Measurements from ENCODE around the gene HAGHL.

The HAGHL gene

GRCh38 chr16:720447-720989 is 6.4 kb upstream of the HAGHL start:
- Histone ChIP-seq H3K27me3 (ENCODE audit: insufficient read depth, low read length) (peaks cover 12% of the 10 kb centered on the region), H3K79me2 (ENCODE audit: insufficient read depth, low read length) (no peaks in the 10 kb centered on the region), H3K9me3 (ENCODE audit: low read length) (no peaks in the 10 kb centered on the region), H4K20me1 (ENCODE audit: insufficient read depth, low read length) (no peaks in the 10 kb centered on the region), H3F3A (ENCODE audit: insufficient read depth, low read length) (no peaks in the 10 kb centered on the region), H3K9me2 (ENCODE audit: low read depth, low read length) (no peaks in the 10 kb centered on the region), H3K4me3 (ENCODE audit: low read depth, low read length, poor library complexity, severe bottlenecking) (peak overlapping the region; percentile 89), H2AFZ (ENCODE audit: low read length) (no peak overlapping the region), H3K27ac (ENCODE audit: low read depth, low read length, poor library complexity, severe bottlenecking) (peak overlapping the region; percentile 68), H3K9ac (ENCODE audit: low read length) (peak overlapping the region; percentile 93), H3K4me2 (ENCODE audit: low read length) (peak overlapping the region; percentile 93), H3K36me3 (ENCODE audit: insufficient read depth, low read length) (peaks cover 8% of the 10 kb centered on the region), H3K4me1 (ENCODE audit: insufficient read depth, low read length, severe bottlenecking) (peaks cover 31% of the 10 kb centered on the region)
- TF ChIP-seq CTCF (IDR thresholded peaks at IDR 0.05; ENCODE audit: low read length) (peak; percentile 32; the same call in 1 of the 2 replicates), EZH2 (IDR thresholded peaks at IDR 0.05; ENCODE audit: borderline replicate concordance, low read length) (no peak)

GRCh38 chr16:720990-721764 is 5.7 kb upstream of the HAGHL start, which contains the start of gene ANTKMT:
ANTKMT (plus strand) TSS chr16:721146; CDS start chr16:721275, 129 bp downstream.
- Histone ChIP-seq H2AFZ (ENCODE audit: low read length) (no peak within 1 kb of the TSS), H3K4me2 (ENCODE audit: low read length) (peak within 1 kb of the TSS; percentile 93), H3K9me3 (ENCODE audit: low read length) (no peaks in the 10 kb centered on the region), H3K4me3 (ENCODE audit: low read depth, low read length, poor library complexity, severe bottlenecking) (peak within 1 kb of the TSS; percentile 89), H3K9me2 (ENCODE audit: low read depth, low read length) (no peaks in the 10 kb centered on the region), H3K27ac (ENCODE audit: low read depth, low read length, poor library complexity, severe bottlenecking) (peak within 1 kb of the TSS; percentile 68), H3F3A (ENCODE audit: insufficient read depth, low read length) (peaks cover 2% of the 10 kb centered on the region; the same call in 1 of the 2 replicates), H3K9ac (ENCODE audit: low read length) (peak within 1 kb of the TSS; percentile 93), H3K27me3 (ENCODE audit: insufficient read depth, low read length) (peaks cover 9% of the 10 kb centered on the region), H4K20me1 (ENCODE audit: insufficient read depth, low read length) (no peaks in the 10 kb centered on the region), H3K79me2 (ENCODE audit: insufficient read depth, low read length) (no peaks in the 10 kb centered on the region), H3K4me1 (ENCODE audit: insufficient read depth, low read length, severe bottlenecking) (peaks cover 33% of the 10 kb centered on the region), H3K36me3 (ENCODE audit: insufficient read depth, low read length) (peaks cover 8% of the 10 kb centered on the region)
- TF ChIP-seq CTCF (IDR thresholded peaks at IDR 0.05; ENCODE audit: low read length) (no peak), EZH2 (IDR thresholded peaks at IDR 0.05; ENCODE audit: borderline replicate concordance, low read length) (no peak)

GRCh38 chr16:721765-722540 is 5.0 kb upstream of the HAGHL start:
- Histone ChIP-seq H3F3A (ENCODE audit: insufficient read depth, low read length) (peaks cover 4% of the 10 kb centered on the region; the same call in 1 of the 2 replicates), H3K9ac (ENCODE audit: low read length) (peak overlapping the region; percentile 93), H4K20me1 (ENCODE audit: insufficient read depth, low read length) (no peaks in the 10 kb centered on the region), H3K9me3 (ENCODE audit: low read length) (no peaks in the 10 kb centered on the region), H3K4me3 (ENCODE audit: low read depth, low read length, poor library complexity, severe bottlenecking) (peak overlapping the region; percentile 89), H3K27ac (ENCODE audit: low read depth, low read length, poor library complexity, severe bottlenecking) (no peak overlapping the region), H3K4me1 (ENCODE audit: insufficient read depth, low read length, severe bottlenecking) (peaks cover 34% of the 10 kb centered on the region), H3K27me3 (ENCODE audit: insufficient read depth, low read length) (peaks cover 5% of the 10 kb centered on the region), H2AFZ (ENCODE audit: low read length) (no peak overlapping the region), H3K9me2 (ENCODE audit: low read depth, low read length) (no peaks in the 10 kb centered on the region), H3K79me2 (ENCODE audit: insufficient read depth, low read length) (no peaks in the 10 kb centered on the region), H3K36me3 (ENCODE audit: insufficient read depth, low read length) (peaks cover 8% of the 10 kb centered on the region), H3K4me2 (ENCODE audit: low read length) (peak overlapping the region; percentile 93)
- TF ChIP-seq CTCF (IDR thresholded peaks at IDR 0.05; ENCODE audit: low read length): no peak
- TF ChIP-seq EZH2 (IDR thresholded peaks at IDR 0.05; ENCODE audit: borderline replicate concordance, low read length): no peak

All from OCI-LY1 (cell line).